Mesendoderm (in vitro differentiated cells): ENCODE data around the gene CHRNA9.

ENCODE experiments used
- DNase-seq: peaks from one replicate; pipeline ENCODE4 v3.0.0; 2013
- H2AK5ac ChIP-seq: 2 replicates; pipeline ENCODE4 v1.6.1; 2013; ENCODE audit warnings: low read length, inconsistent platforms
- H2BK120ac ChIP-seq: 2 replicates; pipeline ENCODE4 v1.6.1; 2013; ENCODE audit warnings: low read depth, mild to moderate bottlenecking, low read length, moderate library complexity, mixed read lengths
- H2BK15ac ChIP-seq: replicated peaks from 2 replicates; pipeline ENCODE4 v1.6.1; 2013; ENCODE audit warnings: low read depth, mild to moderate bottlenecking, moderate library complexity
- H2BK5ac ChIP-seq: 2 replicates; pipeline ENCODE4 v1.6.1; 2013; ENCODE audit warnings: low read length, inconsistent platforms
- H3K18ac ChIP-seq: 2 replicates; pipeline ENCODE4 v1.6.1; 2013; ENCODE audit warnings: mild to moderate bottlenecking, low read length, mixed read lengths
- H3K23ac ChIP-seq: one replicate; pipeline ENCODE4 v1.6.1; 2013; ENCODE audit warnings: low read length
- H3K27ac ChIP-seq: 2 replicates; pipeline ENCODE4 v1.5.1; 2013; ENCODE audit warnings: low read depth, mild to moderate bottlenecking, inconsistent platforms, low read length, moderate library complexity
- H3K27me3 ChIP-seq: 2 replicates; pipeline ENCODE4 v1.6.1; 2013; ENCODE audit warnings: low read length, control low read depth, mild to moderate bottlenecking, inconsistent platforms; ENCODE audit not compliant: insufficient read depth, poor library complexity
- H3K36me3 ChIP-seq: 2 replicates; pipeline ENCODE4 v1.6.1; 2013; ENCODE audit warnings: low read length, inconsistent platforms; ENCODE audit not compliant: control insufficient read depth, insufficient read depth
- H3K4ac ChIP-seq: one replicate; pipeline ENCODE4 v1.6.1; 2013; ENCODE audit warnings: low read depth, mild to moderate bottlenecking, low read length, moderate library complexity
- H3K4me1 ChIP-seq: 2 replicates; pipeline ENCODE4 v1.6.1; 2013; ENCODE audit warnings: low read depth, low read length, inconsistent platforms; ENCODE audit not compliant: control insufficient read depth
- H3K4me2 ChIP-seq: 2 replicates; pipeline ENCODE4 v1.6.1; 2013; ENCODE audit warnings: low read length
- H3K4me3 ChIP-seq: 2 replicates; pipeline ENCODE4 v1.5.1; 2013; ENCODE audit warnings: mild to moderate bottlenecking, low read length
- H3K56ac ChIP-seq: one replicate; pipeline ENCODE4 v1.6.1; 2013; ENCODE audit warnings: low read length
- H3K79me1 ChIP-seq: 2 replicates; pipeline ENCODE4 v1.6.1; 2013; ENCODE audit warnings: low read length, inconsistent platforms
- H3K79me2 ChIP-seq: 2 replicates; pipeline ENCODE4 v1.6.1; 2013; ENCODE audit warnings: mild to moderate bottlenecking, low read length; ENCODE audit not compliant: control insufficient read depth, insufficient read depth
- H3K9ac ChIP-seq: 2 replicates; pipeline ENCODE4 v1.6.1; 2013; ENCODE audit warnings: low read length, inconsistent platforms
- H4K5ac ChIP-seq: one replicate; pipeline ENCODE4 v1.6.1; 2013; ENCODE audit warnings: low read length
- H4K8ac ChIP-seq: one replicate; pipeline ENCODE4 v1.6.1; 2013; ENCODE audit warnings: low read depth, mild to moderate bottlenecking, control low read depth, low read length, moderate library complexity
- WGBS: extraction: QIAGEN DNeasy Blood & Tissue Kit; methylation state at CpG from one replicate; pipeline ENCODE4 v1.1.7; 2013; ENCODE audit warnings: low lambda C conversion rate, missing lambda C conversion rate; ENCODE audit not compliant: insufficient coverage; ENCODE audit errors: extremely low coverage; 5-methylcytosine and 5-hydroxymethylcytosine counted together

CHRNA9 gene

DNA sequence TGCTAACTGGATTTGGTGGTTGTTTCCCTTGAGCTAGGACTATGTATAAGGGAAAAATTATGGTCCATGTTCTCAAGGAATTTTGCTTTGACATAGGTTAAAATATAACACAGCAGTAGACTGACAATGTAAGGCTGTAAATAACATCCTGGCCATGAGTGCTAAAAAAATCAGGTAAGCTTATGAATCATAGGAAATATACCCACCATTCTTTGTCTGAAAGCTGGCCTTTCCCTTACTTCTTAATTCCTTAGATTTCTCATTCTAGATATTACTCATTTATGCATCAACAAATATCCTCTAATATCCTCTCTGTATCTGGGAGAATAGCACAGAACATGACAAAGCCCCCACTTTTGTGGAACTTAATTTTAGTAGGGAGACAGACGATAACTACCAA, 6.8 kb upstream of the CHRNA9 start:
- H3K79me2 ChIP-seq, result no peaks in the 10 kb centered on the region
- WGBS, result no CpG with 5 or more reads among the region's 1 CpG
- H3K79me1 ChIP-seq, result no peaks in the 10 kb centered on the region

DNA sequence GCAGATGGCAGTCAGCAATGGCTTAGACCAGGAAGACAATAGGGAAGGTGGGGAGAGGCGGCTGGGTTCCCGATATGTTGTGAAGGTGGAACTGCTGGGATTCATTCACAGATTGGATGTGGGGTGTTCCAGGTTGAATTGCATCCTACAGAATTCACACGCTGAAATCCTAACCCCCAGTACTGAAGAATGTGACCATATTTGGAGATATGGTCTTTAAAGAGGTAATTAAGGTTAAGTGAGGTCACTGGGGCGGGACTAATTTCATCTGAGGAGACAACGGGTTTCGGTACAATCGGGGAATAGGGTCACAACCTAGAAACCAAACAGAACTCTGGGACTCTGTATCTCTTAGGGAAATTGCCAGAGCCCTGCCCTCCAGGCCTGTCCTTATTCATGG, 5.3 kb upstream of the CHRNA9 start:
- Histone ChIP-seq H3K4me3 (no peak overlapping the region), H3K27me3 (no peaks in the 10 kb centered on the region), H3K18ac (no peak overlapping the region), H3K79me1 (no peaks in the 10 kb centered on the region), H3K9ac (no peak overlapping the region), H3K56ac (no peak overlapping the region), H3K36me3 (no peaks in the 10 kb centered on the region), H3K27ac (no peak overlapping the region), H2AK5ac (no peak overlapping the region), H2BK120ac (no peak overlapping the region), H2BK15ac (no peak overlapping the region), H3K79me2 (no peaks in the 10 kb centered on the region), H4K5ac (no peak overlapping the region), H3K23ac (no peak overlapping the region), H3K4me2 (no peak overlapping the region), H4K8ac (no peak overlapping the region), H3K4ac (no peak overlapping the region), H2BK5ac (no peak overlapping the region), H3K4me1 (peaks cover 2% of the 10 kb centered on the region)
- WGBS, result no CpG with 5 or more reads among the region's 7 CpGs
- DNase-seq, result no peak

More for the DNA sequence above, 6.8 kb upstream of the CHRNA9 start:
- H4K5ac ChIP-seq, result no peak overlapping the region
- H2BK15ac ChIP-seq, result no peak overlapping the region
- no peak overlapping the region for H3K56ac ChIP-seq
- H3K4me1 ChIP-seq, result no peaks in the 10 kb centered on the region
- H3K36me3 ChIP-seq, result no peaks in the 10 kb centered on the region
- H3K4me3 ChIP-seq, result no peak overlapping the region
- H3K27me3 ChIP-seq, result no peaks in the 10 kb centered on the region
- no peak overlapping the region for H3K9ac ChIP-seq
- no peak overlapping the region for H4K8ac ChIP-seq
- H2BK120ac ChIP-seq, result no peak overlapping the region
- H2AK5ac ChIP-seq, result no peak overlapping the region
- no peak overlapping the region for H3K18ac ChIP-seq
- no peak overlapping the region for H3K23ac ChIP-seq
- H2BK5ac ChIP-seq, result no peak overlapping the region
- no peak overlapping the region for H3K4ac ChIP-seq
- H3K4me2 ChIP-seq, result no peak overlapping the region
- no peak overlapping the region for H3K27ac ChIP-seq
- DNase-seq, result no peak

DNA sequence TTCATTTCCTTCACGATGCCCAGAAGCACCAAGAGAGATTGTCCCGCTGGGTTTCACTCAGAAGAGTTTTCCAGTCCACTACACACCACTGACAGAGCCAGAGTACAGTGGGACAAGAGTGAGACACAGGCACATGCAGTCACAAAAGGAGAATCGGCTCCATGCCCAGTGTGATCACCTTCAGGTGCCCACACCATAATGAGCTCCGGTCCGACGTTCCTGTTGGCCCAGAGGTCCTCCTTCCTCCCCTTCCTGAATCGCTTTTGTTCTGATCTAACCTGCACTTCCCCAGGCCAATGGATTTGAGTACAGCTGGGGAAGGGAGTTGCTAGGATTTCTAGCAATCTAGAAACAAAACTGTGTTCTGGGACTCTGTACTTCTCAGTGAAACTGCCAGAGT, 4.6 kb upstream of the CHRNA9 start:
- no peaks in the 10 kb centered on the region for H3K36me3 ChIP-seq

GRCh38 chr4:40331101-40331745, 3.9 kb upstream of the CHRNA9 start:
- Histone ChIP-seq H3K79me1 (no peaks in the 10 kb centered on the region), H2BK5ac (no peak overlapping the region), H3K9ac (no peak overlapping the region), H2AK5ac (no peak overlapping the region), H2BK120ac (no peak overlapping the region), H4K5ac (no peak overlapping the region), H3K18ac (no peak overlapping the region), H4K8ac (no peak overlapping the region), H3K79me2 (no peaks in the 10 kb centered on the region), H3K36me3 (no peaks in the 10 kb centered on the region), H3K4me2 (no peak overlapping the region), H2BK15ac (no peak overlapping the region), H3K4me1 (peaks cover 8% of the 10 kb centered on the region), H3K23ac (no peak overlapping the region), H3K27me3 (no peaks in the 10 kb centered on the region), H3K56ac (no peak overlapping the region), H3K4ac (no peak overlapping the region), H3K4me3 (no peak overlapping the region), H3K27ac (no peak overlapping the region)
- no CpG with 5 or more reads among the region's 8 CpGs for WGBS
- DNase-seq, result no peak

More for the DNA sequence above, 4.6 kb upstream of the CHRNA9 start:
- Histone ChIP-seq H3K27ac (no peak overlapping the region), H3K4me1 (peaks cover 7% of the 10 kb centered on the region), H4K8ac (no peak overlapping the region), H3K4me2 (no peak overlapping the region), H3K18ac (no peak overlapping the region), H3K79me2 (no peaks in the 10 kb centered on the region), H3K27me3 (no peaks in the 10 kb centered on the region), H3K56ac (peak overlapping the region; percentile 3), H3K9ac (no peak overlapping the region), H4K5ac (no peak overlapping the region), H2BK120ac (no peak overlapping the region), H3K4ac (no peak overlapping the region), H3K23ac (no peak overlapping the region), H3K79me1 (no peaks in the 10 kb centered on the region), H2BK5ac (no peak overlapping the region), H3K4me3 (no peak overlapping the region), H2AK5ac (no peak overlapping the region), H2BK15ac (no peak overlapping the region)
- DNase-seq, result no peak
- whole genome bisulfite sequencing, result no CpG with 5 or more reads among the region's 7 CpGs

DNA sequence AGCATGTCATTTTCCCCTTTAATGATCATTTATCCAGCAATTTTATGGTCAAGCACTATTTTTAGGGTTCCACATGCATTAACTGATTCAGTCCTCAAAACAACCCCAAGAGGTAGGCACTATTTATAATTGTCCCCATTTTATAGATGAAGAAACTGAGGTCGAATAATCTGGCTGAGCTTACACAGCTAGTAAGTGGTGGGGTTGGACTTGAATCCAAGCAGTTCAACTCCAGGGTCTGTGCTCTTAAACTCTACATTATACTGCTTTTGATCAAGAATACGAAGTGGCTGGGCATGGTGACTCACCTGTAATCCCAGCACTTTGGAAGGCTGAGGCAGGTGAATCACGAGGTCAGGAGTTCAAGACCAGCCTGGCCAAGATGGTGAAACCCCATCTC, 3.2 kb upstream of the CHRNA9 start:
- Histone ChIP-seq H3K23ac (no peak overlapping the region), H3K79me1 (no peaks in the 10 kb centered on the region), H3K27ac (no peak overlapping the region), H3K18ac (no peak overlapping the region), H2BK5ac (no peak overlapping the region), H2BK120ac (no peak overlapping the region), H3K56ac (no peak overlapping the region), H3K79me2 (no peaks in the 10 kb centered on the region), H3K4me1 (peaks cover 8% of the 10 kb centered on the region), H4K8ac (no peak overlapping the region), H2BK15ac (no peak overlapping the region), H3K4ac (no peak overlapping the region), H3K36me3 (no peaks in the 10 kb centered on the region), H3K9ac (no peak overlapping the region), H2AK5ac (no peak overlapping the region), H3K4me3 (no peak overlapping the region), H3K27me3 (no peaks in the 10 kb centered on the region), H3K4me2 (no peak overlapping the region), H4K5ac (no peak overlapping the region)
- no peak for DNase-seq
- no CpG with 5 or more reads among the region's 3 CpGs for WGBS

- no peaks in the 10 kb centered on the region for H3K79me1 ChIP-seq
- H3K4me2 ChIP-seq, result no peak overlapping the region
- no peak overlapping the region for H3K9ac ChIP-seq
- H3K4me1 ChIP-seq, result peaks cover 8% of the 10 kb centered on the region
- H3K4ac ChIP-seq, result peak overlapping the region; percentile 38
- no peak overlapping the region for H4K5ac ChIP-seq
- H2BK15ac ChIP-seq, result peak overlapping the region; percentile 14
- H3K27ac ChIP-seq, result no peak overlapping the region
- H3K18ac ChIP-seq, result no peak overlapping the region
- peak; percentile 83 for DNase-seq
- no peaks in the 10 kb centered on the region for H3K79me2 ChIP-seq
- H3K56ac ChIP-seq, result no peak overlapping the region
- no peak overlapping the region for H2BK120ac ChIP-seq
- no peaks in the 10 kb centered on the region for H3K36me3 ChIP-seq
- H3K27me3 ChIP-seq, result no peaks in the 10 kb centered on the region
- H3K23ac ChIP-seq, result no peak overlapping the region
- no CpG with 5 or more reads among the region's 8 CpGs for WGBS
- H4K8ac ChIP-seq, result no peak overlapping the region
- no peak overlapping the region for H3K4me3 ChIP-seq
- H2AK5ac ChIP-seq, result no peak overlapping the region
- H2BK5ac ChIP-seq, result no peak overlapping the region
These were observed 1.2 kb upstream of the CHRNA9 start for GRCh38 chr4:40333921-40334352.
